Activated CD4-positive, alpha-beta T cell treated with anti-CD3 and anti-CD28 coated beads for 1 hour (primary cell): Measurements from ENCODE around the gene AXIN2.
A peak's percentile ranks its signal among the peaks of the same experiment; 100 is the strongest.

Experiments used
- DNase-seq: peaks from one replicate; pipeline ENCODE4 v3.0.0-alpha.2; 2020

The AXIN2 gene, protein sequence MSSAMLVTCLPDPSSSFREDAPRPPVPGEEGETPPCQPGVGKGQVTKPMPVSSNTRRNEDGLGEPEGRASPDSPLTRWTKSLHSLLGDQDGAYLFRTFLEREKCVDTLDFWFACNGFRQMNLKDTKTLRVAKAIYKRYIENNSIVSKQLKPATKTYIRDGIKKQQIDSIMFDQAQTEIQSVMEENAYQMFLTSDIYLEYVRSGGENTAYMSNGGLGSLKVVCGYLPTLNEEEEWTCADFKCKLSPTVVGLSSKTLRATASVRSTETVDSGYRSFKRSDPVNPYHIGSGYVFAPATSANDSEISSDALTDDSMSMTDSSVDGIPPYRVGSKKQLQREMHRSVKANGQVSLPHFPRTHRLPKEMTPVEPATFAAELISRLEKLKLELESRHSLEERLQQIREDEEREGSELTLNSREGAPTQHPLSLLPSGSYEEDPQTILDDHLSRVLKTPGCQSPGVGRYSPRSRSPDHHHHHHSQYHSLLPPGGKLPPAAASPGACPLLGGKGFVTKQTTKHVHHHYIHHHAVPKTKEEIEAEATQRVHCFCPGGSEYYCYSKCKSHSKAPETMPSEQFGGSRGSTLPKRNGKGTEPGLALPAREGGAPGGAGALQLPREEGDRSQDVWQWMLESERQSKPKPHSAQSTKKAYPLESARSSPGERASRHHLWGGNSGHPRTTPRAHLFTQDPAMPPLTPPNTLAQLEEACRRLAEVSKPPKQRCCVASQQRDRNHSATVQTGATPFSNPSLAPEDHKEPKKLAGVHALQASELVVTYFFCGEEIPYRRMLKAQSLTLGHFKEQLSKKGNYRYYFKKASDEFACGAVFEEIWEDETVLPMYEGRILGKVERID

DNA sequence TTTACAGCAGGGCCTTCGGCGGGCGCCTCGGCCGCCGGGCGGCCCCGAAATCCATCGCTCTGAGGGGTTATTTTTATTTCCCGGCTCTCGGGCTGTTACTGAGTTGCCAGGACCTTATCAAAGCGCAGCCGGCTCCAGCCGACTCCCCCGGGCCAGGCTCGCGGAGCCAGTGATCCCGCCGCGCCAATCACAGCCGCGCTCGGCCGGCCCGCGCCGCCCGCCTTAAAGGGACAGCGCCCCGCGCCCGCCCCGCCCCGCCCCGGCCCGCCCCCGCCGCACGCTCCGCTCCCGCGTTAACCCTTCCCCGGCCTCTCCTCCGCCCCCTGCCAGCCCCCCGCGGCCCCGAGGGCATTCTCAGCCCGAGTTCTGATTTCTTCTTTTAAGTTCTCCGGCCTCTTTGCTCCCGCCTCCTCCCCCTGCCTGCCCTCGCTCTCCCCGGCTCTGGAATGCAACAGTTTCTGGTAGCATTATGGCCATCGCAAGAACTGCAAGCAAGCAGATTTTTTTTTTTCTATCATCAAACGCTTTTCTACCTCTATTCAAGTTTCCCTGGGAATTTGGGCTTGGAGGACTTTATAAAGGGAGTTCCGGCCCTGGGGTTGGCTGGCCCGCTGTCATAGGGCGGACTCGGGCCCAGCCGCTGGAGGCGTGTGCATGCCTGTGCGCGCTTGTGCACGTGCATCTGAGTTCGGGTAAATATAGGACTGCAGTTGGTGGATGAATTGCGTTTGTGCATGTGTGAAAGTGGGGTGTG lies at the start of gene AXIN2:
TSS of gene AXIN2 (minus strand) at position 197 of the 754 bp plus-strand sequence. CDS start 3,028 bp downstream, outside the sequence.
- DNase-seq, result peak; percentile 81

DNA sequence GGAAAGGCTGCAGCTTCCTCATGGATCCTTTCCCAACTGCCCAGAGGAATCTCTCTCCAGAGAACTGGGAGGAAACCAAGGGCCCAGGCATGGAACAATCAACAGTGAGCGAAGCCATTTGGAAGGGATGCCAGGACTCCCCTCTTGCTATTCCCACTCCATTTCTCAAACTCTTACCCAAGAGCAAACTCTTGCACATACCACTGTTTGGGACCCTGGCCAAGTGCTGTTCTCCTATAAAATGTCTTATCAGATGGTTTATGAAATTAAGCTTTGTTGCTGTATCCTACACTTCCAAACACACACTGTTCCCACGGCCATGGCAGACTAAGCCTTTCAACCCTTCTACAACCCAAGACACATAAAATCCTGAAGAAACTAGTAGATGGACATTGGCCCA lies 48.3 kb upstream of the AXIN2 start:
- DNase-seq, result no peak

DNA sequence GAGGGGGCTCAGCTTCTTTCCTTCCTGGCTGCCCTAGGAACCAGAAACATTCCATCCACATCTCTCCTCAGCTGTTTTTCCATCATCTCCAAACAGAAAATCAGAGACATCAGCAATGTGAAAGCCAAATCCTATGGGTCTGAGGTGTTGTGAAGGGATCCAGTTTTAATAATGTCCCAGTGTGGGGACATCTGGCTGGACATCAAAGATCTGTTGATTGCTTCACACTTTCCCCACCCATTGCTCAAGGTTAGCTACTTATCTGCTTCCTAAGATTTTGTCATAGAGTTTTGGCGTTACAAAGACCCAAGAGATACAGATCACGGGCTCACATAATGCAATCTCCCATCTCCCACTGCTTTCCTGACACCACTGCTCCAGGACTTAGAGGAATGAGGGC lies 47.8 kb upstream of the AXIN2 start:
- DNase-seq, result no peak

DNA sequence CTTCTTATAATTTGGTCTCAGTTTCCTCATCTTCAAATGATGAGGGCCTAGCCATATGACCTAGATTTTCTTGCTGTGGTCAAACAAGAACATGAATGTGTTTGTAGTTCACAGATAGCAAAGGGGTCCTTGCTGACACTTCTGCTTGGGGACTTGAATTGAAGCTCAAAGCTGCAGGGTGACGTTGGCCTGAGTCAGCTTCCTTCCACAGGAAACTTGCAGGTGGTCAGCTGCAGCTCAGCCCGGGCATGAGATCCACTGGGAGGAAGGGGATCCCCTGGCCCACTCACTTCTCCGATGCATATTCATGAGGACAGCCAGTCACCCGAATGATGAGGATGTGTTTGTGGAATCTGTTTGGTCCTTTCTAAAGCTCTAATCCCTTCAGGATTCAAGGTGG lies 42.6 kb upstream of the AXIN2 start:
- DNase-seq, result no peak

DNA sequence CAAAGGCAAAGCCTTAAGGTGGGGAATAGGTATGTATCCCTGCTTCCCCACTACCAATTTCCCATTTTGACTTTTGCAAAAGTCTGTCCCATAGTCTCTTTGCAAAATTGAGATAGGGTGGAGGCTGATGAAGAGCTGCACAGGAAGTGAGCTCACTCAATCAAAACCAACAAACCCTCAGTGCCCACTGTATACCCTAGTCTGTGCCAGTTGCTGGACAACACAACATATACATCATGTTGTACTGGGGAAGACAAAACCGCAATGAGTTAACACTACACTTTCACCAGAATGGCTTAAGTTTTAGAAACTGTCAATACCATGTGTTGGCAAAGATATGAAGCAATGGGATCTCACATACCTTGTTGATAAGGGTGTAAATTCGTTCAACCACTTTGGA lies 40.4 kb upstream of the AXIN2 start:
- no peak for DNase-seq

DNA sequence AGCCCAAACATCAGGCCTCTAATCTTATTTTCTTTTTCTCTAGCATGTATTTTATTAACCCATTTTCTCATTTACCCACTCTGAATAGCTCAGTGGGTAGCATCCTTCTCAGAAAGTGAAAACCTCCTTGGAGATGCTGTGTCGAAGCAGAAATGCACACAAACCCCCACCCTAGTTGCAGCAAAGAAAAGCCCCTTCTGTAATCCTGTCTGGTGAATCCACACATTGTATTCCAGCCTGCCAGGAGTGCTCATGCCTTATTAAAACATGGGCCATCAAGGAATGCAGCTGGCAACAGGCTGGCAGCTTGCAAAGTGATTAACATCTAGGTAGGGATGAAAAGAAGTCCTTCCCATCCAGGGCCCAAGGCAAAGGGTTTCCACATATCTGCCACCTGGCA lies 39.7 kb upstream of the AXIN2 start:
- no peak for DNase-seq

DNA sequence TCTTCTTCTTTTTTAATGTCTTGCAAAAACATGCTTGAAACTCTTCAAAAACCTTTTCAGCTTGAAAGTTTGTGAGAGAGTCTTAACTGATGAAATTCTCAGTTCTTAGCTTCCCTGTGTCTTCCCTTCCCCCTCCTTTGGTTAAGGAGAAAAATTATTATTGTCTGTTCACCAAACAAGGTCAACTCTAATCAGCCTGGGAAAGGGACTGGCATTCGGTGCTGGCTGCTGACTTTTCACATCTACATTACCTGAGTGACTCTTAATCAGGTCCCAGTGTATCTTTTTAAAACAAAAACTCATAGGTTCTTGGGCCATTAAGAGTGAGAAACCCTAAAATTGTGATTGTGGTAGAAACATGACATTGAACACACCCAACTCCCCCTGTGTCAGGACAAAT lies 39.1 kb upstream of the AXIN2 start:
- DNase-seq, result no peak

DNA sequence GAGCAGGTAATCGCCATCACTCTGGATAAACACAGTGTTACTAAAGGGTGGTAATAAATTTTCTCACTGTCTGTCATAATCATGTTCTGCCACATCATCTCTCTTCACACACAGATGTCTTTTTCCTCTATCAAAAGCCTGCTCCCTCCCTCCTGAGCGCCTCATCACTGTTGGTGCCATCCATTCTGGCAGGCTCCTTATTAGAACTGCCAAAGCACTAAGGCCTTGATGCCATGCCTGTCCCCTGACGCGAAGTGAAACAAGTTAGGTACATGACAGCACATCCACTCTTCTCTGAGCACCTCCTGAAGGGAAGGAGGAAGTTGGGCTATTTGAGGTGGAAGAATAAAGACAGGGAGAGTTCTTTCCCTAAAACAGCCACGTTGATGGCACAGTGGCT lies 38.2 kb upstream of the AXIN2 start:
- no peak for DNase-seq

DNA sequence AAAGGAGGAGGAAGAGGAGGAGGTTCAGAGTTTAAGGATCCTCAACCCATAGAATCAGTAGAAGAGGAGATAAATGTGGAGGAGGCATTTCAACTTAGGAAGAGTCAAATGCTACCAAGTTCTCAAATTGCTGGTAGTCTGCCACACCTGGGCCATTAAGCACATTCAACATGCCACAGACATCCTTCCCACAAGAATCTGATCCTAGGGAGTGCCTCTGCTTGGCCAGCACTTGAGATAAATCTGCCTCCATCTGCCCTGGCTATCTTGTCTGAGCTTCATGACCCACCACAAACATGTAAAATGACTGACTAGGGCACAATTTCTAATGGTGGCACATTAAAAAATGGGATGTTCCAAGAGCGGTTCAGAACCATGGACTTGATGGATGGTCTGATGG lies 37.3 kb upstream of the AXIN2 start:
- no peak for DNase-seq

DNA sequence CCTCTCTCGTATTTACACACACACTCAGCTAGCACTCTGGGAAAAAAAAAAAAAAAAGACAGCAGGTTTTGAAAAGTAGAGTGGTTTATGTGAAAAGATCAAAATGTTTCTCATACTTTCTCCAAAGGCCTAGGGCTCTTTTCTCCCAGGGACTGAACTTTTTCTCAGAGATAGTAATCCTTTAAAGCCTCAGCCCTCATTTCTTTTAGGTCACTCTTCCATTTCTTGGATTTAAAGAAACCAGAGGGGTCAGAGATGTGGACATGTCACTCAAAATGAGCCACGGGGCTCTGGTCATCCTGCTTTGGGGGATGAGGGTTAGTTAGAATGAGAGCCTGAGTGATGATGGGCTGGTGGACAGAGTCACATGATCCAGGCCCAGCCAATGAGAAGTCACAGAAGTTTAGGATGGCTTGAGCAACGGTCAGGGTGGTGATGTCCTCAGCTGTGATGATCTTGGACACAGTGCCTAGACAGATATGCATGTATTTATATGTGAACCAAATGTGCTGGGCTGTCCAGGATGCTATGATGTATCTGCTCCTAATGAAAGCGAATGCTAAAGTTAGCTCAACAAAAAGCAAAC lies 33.7 kb upstream of the AXIN2 start:
- no peak for DNase-seq

DNA sequence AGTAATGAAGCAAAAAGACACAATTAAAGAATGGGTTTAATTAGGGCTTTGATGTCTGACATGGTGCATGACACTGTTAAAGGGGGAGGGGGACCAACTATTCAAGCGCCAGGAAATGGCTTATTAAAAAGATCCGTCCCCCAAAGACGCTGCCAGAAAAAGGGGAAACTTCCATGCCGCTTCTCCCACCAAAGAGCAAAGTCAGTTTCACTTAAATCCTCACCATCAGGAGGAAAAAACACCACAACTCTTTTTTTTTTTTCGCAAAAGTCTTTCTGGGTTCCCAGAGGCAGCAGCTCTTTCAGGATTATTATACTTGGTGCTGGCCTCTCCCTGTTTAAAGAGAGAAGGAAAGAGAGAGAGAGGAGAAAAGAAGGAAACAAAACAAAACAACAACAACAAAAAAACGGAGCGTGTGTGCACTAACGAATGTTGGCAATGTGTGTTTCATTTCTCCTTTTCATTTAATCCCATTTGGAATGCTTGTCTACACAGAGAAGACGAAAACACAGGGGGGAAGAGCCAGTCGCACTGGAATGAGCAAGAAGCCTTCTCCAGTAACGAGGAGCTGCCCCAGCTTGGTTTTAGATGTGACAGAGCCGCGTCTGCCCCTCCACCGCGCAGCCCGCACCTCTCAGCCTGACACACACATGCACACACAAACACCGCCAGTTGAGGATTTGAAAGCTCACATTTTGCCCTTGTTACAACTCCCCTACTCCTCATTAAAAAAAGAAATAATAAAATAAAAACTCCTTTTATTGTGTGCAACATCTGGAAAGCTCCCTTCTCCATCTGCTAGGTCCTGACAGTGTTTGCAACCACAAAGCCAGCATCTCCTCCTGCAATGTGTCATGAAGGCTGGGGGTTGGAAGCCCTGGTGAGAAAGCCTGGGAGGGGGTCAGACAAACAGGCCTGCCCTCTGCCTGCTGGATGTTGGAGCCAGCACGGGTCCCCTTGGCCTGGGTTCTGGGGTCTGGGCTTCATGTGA lies 32.7 kb upstream of the AXIN2 start:
- DNase-seq, result no peak

DNA sequence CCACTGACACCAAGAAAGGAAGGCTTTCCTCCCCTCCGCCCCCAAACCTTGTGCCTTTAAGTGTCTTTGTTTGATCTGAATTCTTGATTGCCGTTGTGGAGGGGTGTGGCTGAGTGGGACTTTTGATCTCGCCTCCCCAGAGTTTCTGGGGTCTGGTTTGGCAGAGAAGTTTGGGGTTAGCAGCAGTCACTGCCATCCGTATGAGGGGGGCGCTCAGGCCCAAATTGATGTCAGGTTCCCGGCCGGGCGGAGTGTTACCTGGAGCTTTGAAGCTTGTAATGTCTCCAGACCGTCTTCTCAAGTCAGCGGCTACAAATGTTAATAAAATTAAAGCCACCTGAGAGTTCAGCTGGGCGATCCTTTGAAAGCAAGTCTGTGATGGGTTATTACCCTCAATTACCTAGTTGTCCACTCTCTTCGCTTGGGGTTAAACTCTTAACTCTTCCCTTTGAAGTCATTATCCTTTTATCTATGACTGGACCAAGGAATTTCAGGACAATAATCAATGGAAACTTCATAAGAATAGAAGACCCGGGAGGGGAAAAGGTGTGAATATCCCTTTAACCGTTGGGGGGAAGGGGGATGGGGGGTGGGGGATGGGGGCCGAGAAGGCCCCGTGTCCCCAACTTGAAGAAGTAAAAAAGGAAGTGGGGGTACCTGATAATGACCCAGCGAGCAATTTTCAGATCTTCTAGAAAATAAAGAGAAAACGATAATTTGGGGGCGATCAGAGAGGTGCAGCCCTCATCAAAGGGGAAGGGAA lies 31.8 kb upstream of the AXIN2 start:
- no peak for DNase-seq

DNA sequence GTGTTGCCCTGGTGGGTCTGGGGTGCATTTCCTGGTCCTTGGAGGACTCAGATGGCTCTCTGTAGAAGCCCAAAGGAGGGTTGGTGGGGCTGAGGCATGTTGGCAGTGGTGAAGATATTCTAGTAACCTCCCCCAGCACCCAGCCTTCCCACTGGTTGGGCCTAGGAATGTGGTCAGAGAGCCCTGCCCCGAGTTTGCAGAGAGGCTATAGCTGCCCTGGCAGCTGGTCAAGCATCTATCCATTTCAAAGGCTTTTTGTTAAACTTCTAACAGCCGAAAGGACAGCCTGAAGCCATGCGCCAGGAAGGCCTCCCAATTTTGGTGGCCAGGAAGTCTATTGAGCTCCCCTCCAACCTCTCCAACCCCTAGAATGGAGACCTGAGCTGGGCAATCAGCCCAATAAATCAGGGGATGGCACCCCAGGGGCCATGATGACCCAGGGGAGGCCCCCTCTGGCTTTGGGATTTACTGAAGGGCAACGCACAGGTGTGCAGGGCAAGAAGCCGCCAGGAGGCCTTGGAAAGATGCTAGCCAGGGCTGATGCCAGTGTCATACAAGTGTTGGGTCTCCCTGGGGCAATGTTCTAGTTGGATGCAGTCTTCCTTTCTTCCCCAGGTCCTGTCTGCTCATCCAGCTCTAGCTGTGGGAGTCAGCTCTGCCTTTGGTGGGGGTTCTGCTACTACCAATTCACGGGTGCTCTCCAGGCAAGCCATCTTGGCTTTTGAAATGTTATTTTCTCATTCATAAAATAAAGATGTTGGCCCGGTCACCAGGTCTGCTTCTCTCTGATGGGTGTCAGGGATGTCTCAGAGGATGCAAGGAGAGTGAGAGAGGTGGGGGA lies 30.9 kb upstream of the AXIN2 start:
- no peak for DNase-seq

DNA sequence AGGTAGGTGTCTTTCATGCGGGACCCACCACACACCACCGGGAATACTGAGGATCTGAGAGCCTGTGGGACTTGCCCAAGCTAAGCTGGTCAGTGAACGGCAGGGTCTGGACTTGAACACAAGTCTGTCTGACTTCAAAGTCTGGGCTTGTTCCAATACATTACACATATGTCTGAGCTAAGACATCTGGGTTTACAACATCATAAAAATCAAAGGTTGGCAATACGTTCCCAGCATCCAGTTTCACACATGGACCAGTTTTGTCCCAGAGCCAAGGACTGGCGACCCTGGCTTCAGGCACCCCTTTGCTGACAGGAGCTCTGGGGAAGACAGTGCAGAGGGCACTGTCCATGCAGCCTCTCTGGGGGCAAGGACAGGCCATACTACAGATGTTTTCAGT lies 27.9 kb upstream of the AXIN2 start:
- DNase-seq, result no peak

DNA sequence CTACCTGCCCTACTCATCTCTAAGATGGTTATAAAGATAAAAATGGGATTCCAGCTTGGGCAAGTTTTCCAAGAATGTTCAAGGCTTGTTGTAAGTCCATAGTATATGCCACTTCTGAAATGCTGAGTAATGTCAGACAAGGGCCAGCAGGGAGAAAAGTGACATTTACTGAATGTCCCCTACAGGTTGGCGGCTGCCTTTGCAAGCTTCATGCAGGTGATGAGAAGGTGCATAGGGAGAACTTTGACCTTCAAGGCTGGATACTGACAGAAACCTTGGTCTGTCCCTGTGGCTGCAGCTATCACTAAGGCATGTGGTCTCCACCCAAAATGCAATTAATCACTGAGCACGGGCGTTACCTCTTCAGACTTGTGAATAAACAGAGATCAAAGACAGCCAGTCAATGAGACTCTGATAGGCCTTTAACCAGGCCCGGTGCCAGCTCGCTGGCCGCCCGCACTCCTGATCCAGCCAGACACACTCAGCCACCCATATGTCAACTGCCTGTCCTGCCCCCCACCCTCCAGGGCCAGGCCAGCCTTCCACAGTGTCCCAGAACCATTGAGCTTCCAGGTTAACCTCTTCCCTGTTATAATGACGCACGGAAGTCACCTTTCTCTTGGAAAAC lies 26.8 kb upstream of the AXIN2 start:
- DNase-seq, result no peak

DNA sequence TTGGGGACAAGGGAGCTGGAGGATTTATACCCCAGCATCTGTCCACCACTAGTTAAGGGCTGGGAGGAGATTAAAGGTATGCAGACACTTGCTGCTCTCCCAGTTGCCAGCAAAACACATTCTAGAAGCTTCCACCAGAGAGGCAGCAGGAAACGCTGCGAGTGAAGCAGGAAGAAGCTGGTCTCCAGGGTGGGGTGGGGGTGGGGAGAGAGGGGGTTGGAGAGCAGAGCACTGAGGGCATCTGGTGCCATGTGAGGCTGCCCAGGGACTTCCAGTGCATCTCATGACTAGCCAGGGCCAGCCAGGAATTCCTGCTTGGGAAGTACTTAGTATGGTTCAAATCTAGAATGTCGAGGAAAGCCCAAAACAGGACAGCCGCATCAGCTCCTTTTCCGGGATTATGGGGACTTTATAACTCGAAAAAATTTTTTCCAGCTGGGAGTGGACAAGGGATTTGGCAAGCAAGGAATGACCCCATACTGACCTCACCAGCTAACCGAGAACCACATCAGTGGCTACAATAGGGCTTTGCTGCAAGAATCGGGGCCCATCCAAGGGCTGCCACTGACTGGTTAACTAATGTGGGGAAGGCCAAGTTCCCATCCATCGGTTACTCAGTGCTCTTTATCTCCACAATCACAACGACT lies 26.2 kb upstream of the AXIN2 start:
- no peak for DNase-seq

DNA sequence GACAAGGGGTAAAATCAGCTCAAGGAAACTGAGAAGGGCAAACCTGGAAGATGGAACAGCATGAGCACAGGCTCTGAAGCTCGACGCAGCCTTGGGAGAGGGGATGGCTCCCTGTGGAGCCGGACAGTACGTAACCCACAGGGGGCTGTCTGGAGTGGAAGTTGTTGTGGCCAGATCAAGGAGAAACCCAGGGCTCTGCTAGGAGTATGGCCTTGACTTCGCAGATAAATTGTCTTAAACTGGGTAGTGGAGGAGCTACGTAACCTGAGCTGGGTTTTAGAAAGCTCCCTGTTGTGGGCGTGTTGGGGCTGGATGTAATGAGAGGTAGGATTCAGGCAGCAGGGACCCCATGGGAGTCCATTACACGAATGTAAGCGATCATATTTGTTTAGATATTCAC lies 25.5 kb upstream of the AXIN2 start:
- no peak for DNase-seq

DNA sequence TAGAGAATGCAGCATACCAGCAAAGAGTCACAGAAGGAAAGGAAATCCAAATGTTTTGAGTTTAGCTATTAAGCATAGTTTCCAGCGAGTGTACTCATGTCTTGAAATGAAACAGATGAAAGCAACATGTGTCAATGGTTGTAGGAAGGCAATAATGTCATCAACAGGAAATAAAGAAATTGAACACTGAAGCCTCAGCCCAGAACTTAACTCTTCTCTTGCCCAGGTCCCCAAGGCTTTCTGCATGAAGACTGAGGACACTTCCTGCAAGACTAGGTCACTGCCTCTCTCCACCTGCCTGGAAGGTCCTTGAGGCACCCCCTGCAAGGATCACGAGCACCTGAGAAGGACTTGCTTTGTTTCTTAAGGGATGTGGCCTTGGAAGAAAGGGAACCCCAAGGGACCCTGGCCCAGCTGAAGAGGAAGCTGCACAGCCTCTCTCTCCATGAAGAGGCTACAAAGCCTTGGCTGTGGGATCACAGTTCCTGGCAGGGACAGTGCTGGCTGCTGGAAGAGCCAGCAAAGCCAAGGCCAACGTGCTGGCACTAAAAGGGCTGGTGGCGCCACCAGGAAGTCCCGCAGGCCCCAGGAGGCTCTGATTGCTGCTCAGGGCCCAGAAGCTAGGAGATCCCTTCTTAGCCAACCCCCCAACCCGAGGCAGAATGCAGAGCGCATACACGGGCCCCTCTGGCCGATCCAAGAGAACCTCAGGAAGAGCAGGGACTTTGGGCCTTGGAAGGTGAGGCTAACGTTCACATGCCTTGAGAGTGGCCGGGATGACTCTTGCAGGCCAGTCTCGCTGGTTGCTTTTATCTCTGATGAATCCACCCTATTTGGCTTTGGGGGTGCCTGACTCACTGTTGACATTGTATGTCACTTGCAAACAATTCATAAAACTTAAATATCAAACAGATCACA lies 23.4 kb upstream of the AXIN2 start:
- no peak for DNase-seq
